ENCODE results near the gene CALD1.

Gene CALD1

DNA sequence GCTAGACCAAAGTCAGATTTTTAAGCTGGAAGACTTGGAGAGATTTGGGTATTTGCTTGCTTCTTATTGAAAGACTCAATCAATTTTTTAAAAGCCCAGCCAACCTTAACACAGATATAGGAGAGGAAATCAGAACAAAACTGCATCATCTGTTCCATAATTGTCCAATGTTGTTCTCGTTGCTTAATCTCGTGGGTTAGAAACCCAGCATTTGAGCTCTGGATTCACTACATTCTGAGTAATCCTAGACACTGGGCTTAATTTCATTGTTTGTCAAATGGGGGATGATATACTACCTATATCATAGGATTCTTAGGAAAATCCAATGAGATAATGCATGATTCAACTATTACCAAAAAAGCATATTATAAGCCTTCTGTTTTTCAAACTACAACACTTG lies 48.9 kb downstream of the CALD1 start:
- no peak for DNase-seq

DNA sequence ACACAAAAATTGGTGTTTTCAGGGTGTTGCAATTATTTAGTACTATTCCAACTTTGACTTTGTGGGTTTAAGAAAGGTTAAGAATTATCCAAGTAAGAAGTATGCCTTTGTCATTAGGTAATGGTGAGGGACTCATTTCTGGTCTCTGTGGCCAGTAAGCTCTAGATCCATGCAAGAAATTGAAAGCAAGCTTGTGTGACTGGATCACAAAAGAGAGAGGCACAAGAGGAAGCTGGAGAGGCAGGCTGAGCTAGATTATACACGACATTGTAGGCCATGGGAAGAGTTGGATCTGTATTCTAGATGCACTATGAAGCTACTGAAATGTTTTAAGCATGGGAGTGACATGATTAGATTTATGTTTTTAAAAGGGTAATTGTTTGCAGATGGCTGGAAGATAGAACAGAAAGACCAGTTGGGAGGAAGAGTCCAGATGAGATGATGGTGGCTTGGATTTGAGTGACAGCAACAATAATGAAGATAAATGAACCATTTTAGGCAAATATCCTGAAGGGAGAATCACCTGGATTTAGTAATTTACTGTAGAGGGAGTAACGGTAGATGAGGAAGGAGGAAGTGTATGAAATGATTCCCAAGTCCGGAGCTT lies 50.0 kb downstream of the CALD1 start:
- no peak for DNase-seq

DNA sequence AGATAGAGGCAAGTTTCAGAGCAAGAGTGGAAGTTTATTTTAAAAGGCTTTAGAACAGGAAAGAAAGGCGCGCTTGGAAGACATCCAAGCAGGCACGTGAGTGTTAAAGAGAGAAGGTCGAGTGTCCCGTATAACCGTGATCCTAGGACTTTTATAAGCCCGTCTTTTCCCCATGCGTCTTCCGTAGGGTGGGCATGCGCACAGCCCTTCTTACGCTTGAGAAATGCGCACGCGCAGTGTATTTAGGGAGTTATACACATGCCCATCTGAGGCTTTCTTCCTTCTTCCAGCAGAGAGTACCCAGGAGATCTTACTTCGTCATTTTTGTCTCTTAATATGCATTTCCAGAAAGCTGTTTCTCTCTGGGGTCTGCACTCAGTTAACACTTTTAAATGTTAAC lies 52.4 kb downstream of the CALD1 start:
- no peak for DNase-seq

DNA sequence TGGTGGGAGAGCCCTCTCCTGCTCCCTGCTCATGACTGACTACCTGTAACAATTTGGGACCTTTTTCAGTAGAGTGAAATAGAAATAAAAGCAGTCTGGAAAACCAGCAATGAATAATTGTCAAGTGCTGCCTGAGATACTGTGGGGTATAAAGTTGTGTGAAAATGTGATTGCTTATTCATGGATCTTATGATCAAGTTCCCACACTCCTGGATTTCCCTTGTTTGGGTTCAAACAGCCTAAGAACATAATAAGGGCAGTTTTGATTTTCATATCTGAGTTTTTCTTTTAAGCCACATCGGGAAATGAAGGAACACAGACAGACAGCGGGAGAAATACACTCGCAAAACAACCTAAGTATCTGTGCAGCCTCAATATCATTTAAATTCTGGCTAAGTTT lies 52.9 kb downstream of the CALD1 start:
- DNase-seq = no peak

DNA sequence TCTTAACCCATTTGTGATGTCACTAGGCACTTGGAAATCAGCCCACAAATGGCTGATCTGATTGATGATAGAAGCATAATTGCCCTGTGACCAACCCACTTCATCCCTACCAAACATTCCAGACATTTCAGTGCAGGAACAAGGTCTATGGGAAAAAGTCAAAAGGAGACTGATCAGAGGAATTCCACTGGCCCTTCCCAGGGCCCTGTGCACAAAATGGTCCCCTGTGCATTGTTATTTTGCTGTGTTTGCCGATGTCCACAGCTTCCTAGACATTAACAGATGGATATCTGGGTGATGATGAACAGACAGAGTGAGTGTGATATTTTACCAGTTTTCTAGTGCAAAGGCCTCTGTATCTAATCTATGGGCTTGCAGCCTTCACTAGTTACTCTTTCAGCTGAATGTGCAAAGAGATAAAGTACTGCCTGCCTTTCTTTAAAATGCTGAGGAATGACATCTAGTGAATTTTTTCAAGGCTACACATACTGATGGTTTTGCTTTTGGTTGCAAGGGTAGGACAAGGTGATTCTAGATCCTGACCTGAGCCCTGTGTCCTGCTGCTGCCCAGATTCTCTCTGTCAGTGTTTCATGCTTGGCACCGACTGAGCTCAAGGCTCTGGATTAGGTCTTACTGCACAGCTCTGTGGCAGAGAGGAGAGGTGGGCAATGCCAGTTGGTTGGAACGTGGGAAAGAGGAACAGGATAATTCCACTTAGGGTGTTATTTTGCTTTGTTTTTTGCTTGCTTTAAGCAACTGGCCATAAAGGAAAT lies 55.4 kb downstream of the CALD1 start:
- DNase-seq = no peak

DNA sequence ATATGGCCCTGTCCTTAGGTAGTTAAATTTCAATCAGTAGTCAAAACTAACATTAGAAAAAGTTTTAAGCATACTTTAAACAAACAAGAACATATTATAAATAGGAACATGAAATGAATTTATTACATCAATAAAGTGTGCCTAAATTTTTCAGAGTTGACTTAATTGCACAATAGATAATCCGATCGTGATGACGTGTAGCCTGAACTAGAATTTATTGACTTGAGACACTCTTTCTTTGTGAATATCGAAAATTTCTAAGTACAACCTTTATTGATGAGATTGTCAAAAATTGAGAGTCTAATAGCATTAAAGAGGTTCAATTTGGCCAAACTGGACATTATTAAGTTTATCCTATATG lies 56.0 kb downstream of the CALD1 start:
- no peak for DNase-seq

DNA sequence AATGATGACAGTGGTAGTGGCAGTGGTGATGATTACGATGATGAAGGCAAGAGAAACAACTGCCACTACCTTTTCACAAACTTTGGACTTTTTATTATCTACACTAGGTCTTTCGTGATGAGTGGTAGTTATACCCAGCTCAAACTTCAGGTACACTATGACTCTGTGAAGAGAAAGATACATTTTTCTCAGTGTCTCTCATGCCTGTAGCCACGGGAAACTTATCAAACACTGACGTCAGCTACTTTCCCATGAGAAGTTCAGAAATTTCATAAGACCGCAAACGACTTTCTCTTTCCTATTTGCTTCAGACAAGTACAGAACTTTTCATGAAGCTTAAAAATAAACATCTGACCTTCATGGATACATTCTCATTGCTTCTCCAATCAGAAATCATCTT lies 57.0 kb downstream of the CALD1 start:
- no peak for DNase-seq

DNA sequence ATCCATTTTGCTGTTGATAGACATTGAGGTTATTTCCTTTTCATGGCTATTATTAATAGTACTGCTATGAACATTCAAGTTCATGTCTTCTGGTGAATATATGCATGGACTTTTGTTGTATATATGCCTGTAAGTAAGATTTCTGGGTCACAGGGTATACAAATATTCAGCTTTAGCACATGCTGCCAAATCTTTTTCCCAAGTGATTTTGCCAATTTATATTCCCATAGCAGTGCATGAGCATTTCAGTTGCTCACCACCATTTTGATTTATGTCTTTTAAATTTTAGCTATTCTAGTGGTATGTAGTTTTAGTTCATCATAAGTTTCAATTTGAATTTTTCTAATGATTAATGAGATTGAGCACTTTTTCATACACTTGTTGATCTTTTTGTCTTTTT lies 59.9 kb downstream of the CALD1 start:
- no peak for DNase-seq

DNA sequence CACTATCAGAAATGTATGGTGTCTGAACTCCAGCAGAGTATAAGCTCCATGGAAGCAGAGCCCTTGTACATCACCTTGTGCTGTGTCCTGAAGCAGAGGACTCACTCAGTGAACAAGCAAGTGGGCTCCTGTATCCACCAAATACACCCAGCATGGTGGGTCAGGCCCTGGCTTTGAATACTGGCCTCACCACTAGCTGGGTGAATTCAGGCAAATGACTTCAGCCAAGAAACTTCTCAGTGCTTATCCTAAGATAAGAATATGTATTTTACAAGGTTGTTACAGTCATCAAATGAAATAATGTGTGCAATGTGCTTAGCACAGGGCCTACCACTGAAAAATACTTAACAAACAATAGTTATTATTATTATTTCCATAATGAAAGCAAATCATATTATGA lies 62.6 kb downstream of the CALD1 start:
- DNase-seq = no peak

DNA sequence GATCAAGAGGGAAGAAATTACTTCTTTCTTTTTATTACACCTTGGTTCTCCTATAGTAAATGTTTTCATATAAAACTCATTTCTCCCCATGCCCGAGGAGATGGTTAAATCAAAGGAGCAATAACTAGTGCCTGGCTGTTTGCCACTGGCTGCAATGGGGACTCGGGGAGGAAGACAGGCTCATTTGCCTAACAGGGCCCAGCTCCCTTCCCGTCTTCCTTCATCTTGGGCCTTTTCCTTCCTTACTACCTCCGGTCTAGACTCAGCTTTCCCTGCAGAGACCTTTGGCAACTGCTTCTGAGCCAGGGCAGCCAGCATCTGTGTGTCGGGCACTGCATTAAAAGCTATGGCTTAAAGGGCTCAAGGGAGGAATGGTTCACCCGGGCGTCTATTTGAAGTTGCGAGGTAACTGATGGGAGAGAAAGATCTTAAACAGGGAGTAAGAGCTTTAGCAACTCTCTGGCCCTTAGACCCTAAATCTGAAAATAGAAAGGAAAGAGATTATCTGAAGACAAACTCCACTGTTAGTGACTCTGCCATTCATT lies 63.5 kb downstream of the CALD1 start:
- DNase-seq = no peak

DNA sequence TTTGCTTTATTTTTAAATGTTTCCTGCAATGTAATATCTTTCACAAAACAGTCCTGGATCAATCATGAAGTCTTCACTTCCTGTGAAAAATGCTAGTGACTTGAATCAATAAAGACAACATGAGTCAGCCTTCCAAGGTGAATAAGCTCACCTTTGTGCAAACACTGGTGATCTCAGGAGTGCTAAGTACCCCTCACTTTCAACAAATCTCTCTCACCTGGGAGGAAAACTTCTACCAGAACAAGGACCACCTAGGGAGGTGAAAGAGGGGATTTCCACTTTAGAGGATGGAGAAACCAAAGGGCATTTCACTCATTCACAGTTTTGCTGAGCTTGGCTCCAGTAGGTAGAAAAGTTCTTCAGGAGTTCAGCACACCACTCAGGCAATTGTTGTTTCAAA lies 64.8 kb downstream of the CALD1 start:
- no peak for DNase-seq

DNA sequence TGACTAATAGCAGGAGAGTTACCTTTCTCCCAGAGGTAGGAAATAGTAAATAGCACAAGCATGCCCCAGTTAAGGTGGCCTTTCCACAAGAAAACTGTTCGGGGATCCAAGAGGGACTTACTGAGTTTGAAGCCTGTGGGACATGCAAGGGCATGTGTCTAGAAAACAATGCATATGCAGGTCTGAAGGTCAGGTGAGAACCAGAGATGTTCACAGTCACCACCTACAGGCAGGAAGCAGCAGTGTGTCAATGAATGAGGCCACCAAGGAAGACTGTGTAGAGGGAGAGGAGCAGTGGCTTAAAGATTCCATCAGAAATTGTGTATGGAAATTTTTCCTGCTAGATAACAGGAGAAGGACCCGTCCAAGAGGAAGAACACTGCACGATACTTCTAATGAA lies 66.0 kb downstream of the CALD1 start:
- DNase-seq = no peak

DNA sequence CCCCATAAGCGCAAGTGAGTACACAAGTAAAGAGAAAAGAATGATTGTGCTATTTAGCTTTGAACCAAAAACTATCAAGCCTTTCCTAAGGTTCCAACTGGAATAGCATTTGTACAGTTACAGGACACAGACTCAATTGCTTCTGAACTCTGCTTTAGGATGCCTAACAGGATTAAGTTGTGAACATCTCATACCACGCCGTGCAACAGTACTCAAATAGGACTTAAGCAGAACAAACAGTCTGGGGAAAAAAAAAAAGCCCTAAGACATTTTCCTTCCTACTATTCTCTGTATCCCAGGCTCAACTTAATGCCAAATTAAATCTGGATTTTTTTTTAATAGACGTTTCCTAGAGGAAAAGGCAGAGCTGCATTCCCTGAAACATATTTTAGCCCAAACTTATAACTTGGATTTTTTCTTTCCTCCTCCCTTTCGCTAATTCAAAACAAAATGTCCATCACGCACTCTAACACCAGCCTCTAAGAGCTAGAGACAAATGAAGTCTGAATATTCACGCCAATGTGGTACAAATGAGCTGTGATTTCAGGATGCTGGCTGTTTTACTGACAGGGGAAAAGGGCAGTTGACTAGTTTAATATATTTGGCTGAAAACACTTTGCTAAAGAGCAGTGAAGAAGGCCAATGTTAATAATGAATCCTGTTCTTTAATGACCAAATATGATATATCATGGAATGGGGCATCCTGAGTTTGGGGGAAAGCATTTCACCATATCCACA lies 68.6 kb downstream of the CALD1 start:
- DNase-seq = no peak

DNA sequence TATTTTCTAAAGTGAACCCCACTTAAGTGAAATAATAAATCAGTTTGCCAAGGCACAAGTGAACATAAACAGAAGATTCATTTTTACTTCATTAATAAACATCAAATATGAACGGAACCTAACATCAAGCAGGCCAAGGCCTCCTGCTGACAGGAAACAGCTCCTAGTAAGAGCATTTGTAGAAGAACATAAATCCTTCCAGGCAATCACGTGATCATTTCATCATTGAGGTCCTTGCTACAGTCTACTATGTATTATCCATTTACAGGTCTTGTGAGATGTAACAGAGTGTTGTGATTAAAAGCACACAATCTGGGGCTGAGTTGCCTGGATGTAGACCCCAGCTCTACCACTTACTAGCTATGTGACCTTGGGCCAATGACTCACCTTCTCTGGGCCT lies 70.6 kb downstream of the CALD1 start:
- no peak for DNase-seq

DNA sequence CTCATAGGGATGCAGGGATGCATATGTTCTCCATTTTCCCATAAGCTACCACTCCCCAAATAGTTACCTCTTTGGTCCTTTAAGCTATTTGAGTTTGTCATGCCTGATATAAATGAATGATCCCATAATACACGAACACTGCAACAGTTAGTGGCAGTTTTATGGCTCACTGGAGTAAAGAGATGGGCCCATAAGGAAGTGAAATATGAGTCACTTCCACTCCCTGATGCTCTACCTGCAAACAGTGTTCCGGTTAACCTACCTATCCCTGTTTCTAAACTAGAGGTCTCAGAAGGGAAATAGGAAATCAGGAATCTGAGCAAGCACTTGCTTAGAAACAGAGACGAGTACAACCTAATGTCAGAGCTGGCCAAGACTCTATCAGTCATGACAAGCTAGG lies 71.7 kb downstream of the CALD1 start:
- no peak for DNase-seq

DNA sequence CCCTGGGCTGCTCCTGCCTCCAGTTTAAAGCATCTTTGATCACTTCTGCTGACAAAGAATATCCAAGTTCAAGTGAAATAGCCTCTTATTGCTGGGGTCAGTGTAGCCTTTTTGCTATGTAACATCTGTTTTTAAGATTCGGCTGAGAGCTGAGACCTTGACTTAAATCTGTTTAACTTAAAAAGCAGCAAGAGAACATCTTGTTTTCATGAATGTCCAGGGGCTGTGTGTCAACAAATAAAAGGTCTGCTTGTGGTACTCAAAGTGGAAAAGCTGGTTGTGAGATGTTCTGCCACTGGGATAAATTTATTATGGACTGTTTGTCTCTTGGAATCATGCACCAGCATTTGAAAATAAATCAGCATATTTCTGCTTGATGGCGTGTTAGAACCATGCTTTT lies 73.2 kb downstream of the CALD1 start:
- DNase-seq = no peak

DNA sequence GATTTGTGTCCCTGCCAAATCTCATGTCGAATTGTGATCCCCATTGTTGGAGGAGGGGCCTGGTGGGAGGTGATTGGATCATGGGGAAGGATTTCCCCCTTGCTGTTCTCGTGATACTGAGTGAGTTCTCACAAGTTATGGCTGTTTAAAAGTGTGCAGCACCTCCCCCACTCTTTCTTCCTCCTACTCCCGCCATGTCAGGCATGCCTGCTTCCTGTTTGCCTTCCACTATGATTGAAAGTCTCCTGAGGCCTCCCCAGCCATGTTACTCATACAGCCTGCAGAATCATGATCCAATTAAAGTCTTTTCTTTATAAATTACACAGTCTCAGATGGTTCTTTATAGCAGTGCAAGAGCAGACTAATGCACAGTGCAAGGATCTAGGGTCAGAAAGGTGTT lies 75.4 kb downstream of the CALD1 start:
- no peak for DNase-seq

DNA sequence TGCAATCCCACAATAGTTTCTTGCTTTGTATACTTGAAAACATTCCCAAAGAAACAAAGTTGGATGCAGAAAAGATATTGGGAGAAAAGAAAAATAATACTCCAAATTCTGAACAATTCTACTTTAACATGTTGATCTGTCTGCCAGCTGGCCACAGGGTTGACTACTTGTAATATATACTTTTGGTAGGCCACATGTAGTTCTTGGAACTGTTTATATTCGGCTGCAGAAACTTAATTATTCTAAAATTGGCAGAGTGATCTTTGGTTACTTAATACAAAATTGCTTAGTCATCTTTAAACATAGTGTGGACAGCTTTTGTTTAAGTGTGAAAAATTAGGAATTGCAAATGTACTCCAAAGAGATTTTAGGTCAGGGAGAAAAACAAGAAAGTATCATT lies 76.0 kb downstream of the CALD1 start:
- no peak for DNase-seq

DNA sequence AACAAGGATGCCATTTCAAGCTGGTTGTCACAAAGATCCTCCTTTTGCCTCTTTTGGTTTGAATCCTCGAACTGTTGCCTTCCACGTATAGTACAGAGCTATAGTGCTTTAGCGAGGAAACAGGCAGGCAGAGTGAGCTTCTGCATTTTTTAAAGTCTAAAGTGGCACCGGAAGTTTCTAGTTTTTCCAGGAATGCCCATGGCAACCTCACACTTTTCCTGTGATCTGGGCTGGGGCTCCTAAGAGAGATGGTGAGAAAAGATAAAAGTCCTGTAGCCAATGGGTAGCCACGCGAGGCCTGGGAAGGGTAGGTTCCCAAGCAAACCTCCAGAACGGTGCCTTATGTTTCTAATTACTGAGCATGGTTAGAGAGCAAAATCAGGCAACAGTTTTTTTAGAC lies 76.7 kb downstream of the CALD1 start:
- DNase-seq = no peak

DNA sequence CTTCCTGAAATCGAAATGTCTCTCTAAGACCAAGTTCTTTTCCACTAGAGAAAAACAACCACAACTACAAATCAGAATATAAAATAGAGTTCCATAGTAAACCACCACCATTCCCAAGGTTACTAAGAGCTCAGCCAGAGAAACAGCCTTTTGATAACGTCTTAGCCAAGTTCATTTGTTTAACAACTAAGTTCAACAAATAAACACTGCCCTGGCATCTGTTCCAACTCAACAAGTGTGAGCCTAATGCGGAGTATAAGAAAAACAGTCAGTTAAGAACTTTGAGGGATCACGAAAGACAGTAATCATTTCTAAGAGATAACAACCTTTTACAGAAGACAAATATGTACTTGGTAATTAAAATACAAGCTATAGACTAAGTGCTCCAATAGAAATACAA lies 77.3 kb downstream of the CALD1 start:
- DNase-seq = no peak

DNA sequence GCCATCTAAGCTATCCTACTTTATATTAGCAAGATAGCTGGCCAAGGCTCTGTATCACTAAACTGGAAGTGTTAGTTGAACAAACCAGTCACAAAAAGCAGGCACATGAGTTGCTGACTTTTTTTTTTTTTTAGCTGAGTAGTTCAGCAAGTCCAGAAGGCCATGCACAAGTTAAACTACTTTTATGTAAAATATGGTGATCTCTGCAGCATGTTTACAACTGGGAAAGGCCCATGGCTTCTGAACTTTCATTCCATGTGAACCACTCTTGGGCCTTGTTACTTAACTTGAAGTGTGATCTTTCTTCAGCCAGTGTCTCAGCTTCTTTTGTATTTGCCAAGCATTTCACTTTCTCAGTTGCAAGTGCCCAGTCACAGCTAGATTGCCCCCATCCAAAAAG lies 78.5 kb downstream of the CALD1 start:
- DNase-seq = no peak

DNA sequence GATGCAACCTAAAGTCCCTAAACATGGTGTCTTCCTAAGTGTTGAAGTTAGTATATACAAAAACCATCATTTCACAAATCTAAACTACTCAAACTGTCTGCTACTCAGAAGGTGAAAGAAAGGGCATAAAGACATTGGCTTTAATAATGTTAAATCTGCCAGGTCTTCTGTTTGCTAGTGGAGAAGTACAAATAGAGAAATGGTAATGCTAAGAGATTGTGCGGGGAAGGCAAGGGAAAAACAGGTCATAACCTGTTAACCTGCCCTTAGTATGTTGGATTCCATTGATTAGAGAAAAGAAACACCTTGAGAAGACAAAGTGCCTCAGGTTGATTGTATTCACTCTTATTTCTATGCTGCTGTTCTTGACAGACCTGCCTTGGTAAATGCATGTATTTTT lies 80.3 kb downstream of the CALD1 start:
- DNase-seq = no peak

DNA sequence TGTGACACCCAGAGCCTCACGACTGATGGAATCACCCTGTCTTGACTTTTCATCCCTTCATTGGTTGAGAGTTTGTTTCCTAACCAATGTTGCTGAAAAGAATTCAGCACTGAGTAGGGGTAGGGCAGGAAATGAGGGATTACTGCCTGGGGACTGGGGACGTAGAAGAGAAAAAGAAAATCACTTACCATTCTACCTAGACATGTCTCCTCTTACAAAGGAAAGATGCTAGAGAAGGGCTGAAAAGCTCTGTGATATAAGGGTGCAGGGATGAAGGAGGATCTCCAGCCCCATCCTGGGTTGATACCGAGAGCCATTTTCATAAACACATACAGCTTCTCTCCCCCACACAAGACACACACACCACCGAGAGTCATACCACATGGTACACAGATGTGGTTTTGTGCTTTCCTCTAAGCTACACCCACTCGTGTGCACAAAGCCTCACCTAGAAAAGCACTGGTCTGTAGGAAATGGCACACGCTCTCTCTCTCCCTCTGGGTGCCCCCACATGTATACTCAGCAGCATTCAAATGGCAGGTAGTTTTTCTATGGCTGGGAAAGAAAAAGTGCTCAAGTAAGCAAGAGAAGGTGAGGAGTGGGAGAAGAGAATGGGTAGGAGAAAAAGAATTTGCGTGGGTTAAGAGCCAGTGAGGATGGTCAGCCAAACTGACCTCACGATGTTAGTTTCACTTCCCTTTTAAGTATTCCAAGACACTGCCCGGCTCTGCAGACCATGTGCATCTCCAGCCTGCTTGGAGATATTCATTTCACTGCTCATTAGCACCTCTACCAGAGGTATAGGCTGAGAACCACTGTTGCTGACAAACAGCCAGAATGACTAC lies 85.8 kb downstream of the CALD1 start:
- DNase-seq = no peak

Data from NCI-H524 treated with DMSO at 0.1 percent for 48 hours (cell line).